GM10248 (cell line): Measurements from ENCODE around the gene CAPSL.

Source experiments
- CTCF ChIA-PET: fragments of 300-600 bp; sonication (Branson Sonifier 250); formaldehyde crosslinking; extraction: SDS; loops from one replicate; lab custom pipeline; 2021; ENCODE audit warnings: antibody characterized with exemption; lab: Yijun Ruan, JAX
- POLR2A ChIA-PET: fragments of 350-650 bp; sonication (Branson Sonifier 250); formaldehyde crosslinking; extraction: SDS; loops from one replicate; lab custom pipeline; 2020; ENCODE audit warnings: antibody characterized with exemption; lab: Yijun Ruan, JAX
- DNase-seq: peaks from one replicate; pipeline ENCODE4 v3.0.0; 2012; ENCODE audit errors: extremely low spot score
- TF ChIP-seq, protein P1 (sequence below): IDR thresholded peaks from 2 replicates; pipeline ENCODE4 v1.5.1; 2012; ENCODE audit warnings: mild to moderate bottlenecking, low read depth; ENCODE audit errors: extremely low read depth, missing control alignments, control extremely low read depth

CAPSL gene

DNA sequence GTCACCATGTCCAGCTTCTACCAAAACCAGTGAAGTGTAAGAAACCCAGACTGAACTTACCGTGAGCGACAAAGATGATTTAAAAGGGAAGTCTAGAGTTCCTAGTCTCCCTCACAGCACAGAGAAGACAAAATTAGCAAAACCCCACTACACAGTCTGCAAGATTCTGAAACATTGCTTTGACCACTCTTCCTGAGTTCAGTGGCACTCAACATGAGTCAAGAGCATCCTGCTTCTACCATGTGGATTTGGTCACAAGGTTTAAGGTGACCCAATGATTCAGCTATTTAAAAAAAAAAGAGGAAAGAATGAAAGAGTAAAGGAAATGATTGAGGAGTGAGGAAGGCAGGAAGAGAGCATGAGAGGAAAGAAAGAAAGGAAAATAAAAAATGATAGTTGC, 62.0 kb downstream of the CAPSL start:
- POLR2A ChIA-PET: no interaction called here
- TF ChIP-seq, protein P1, sequence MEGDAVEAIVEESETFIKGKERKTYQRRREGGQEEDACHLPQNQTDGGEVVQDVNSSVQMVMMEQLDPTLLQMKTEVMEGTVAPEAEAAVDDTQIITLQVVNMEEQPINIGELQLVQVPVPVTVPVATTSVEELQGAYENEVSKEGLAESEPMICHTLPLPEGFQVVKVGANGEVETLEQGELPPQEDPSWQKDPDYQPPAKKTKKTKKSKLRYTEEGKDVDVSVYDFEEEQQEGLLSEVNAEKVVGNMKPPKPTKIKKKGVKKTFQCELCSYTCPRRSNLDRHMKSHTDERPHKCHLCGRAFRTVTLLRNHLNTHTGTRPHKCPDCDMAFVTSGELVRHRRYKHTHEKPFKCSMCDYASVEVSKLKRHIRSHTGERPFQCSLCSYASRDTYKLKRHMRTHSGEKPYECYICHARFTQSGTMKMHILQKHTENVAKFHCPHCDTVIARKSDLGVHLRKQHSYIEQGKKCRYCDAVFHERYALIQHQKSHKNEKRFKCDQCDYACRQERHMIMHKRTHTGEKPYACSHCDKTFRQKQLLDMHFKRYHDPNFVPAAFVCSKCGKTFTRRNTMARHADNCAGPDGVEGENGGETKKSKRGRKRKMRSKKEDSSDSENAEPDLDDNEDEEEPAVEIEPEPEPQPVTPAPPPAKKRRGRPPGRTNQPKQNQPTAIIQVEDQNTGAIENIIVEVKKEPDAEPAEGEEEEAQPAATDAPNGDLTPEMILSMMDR: no peak
- CTCF ChIA-PET: interaction anchor here (1.5 kb wide), 1 partner anchor 36 kb away, joined by 3 read pairs; no protein-coding TSS in a partner anchor

DNA sequence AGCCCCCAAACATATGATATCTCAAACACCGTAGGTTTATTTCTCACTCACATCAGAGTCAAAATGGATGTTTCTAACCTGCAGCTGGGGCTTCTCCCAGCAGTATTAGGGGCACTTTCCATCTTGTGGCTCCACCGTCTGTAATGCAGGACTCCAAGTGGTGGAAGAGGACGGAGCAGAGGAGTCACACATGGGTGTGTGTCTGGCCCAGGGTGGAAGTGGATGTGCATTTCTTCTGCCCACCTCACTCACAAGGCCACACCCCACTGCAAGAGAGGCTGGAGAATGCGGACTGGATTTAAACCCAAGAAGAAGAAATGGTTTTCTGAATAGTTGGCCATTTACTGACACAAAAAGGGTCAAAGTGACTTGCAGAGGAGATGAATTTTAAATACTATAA, 67.8 kb downstream of the CAPSL start:
- DNase-seq: no peak
- ChIA-PET POLR2A (no interaction called here), CTCF (interaction anchor here (1.0 to 1.3 kb wide), 3 partner anchors 9 to 12 kb away, joined by 3 read pairs; no protein-coding TSS in a partner anchor)
- TF ChIP-seq, protein P1: no peak

More for the DNA sequence above, 62.0 kb downstream of the CAPSL start:
- no peak for DNase-seq

DNA sequence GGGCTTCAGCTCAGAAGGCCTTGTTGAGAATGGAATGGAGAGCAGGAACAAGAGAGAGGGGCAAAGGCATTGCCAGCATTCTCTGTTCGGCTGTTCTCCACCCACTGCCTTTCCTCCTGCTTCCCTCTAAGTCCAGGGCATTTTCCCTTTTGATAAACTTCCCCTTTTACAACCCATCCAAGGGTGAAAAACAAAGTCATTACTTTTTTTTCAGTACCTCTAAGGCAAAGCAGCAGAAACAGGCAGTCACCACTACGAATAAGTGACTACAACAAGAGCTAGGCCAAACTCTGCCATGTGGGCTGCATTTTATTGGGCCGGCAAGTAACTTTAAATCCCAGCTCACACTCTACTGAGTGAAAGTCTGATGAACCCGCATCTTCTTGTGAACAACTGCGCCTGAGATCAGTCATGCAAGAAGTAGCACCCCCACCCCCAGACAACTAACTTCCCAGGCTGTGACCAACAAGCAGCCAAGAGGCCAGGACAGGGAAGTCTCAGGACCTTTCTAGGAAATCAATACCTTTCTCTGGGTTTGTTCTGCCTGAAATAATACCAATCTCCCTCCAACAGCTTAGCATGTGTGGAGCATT, 68.6 kb downstream of the CAPSL start:
- DNase-seq: no peak
- POLR2A ChIA-PET: no interaction called here
- TF ChIP-seq, protein P1: no peak
- CTCF ChIA-PET: interaction anchor here (1.3 kb wide), 1 partner anchor 13 kb away, joined by 3 read pairs; no protein-coding TSS in a partner anchor

DNA sequence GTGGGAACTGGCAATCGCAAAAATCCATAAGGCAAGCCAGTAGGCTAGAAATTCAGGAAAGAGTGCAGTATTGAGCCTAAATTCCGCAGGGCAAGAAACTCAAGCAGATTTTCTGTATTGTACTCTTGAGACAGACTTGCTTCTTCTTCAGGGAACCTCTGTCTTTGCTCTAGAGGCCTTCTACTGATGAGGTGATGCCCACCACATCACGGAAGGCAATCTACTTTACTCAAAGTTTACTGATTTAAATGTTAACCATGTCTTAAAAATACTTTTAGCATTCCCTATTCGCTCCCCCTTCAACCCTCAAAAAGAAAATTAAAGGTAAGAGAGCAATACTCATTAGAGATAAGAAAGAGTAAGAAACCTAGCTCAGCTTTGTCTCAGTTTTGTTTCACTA, 70.4 kb downstream of the CAPSL start:
- no peak for DNase-seq
- POLR2A ChIA-PET: no interaction called here
- TF ChIP-seq, protein P1: no peak
- CTCF ChIA-PET: interaction anchor here (1.4 kb wide), 1 partner anchor 40 kb away, joined by 4 read pairs; no protein-coding TSS in a partner anchor

DNA sequence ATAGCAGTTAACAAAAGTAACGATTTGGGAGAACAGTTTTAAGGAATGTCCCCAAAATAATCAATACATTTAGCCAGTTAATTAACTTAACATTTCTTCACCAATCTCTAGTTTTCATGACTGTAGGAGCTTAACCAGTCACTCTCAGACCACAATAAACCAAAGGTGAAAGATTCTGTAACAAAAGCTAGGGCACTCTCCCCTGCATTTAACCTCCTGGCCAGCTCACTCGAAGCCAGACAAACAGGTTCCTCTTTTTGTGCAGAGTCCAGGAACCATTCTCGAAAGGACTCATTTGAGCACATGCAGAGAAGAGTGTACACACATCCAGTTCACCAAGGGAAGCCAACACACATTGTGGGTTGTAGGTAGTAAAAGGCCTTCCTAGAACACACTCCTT, 75.3 kb downstream of the CAPSL start:
- DNase-seq: no peak
- POLR2A ChIA-PET: no interaction called here

DNA sequence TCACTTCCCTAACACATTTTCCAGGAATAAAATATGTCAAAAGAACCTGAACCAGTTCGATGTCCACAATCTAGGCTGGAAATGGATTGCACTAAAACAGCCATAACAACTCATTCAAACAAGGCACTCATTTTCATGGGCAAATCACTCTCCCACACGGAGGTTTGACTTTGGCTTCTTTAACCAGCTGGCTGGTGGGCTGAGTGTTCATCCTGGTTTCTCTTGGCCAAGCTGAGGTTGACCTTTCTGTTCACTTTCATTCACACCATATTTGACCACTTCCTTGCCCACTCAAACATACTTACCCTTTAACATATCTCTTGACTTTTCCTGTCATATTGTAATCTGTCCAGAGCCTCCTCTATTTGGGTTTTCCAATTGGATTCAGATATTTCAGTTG, 76.3 kb downstream of the CAPSL start:
- TF ChIP-seq, protein P1: no peak
- ChIA-PET POLR2A (no interaction called here), CTCF (interaction anchor here (0.9 to 1.5 kb wide), 6 partner anchors 8 to 56 kb away, joined by 3 to 4 read pairs (median 3); no protein-coding TSS in a partner anchor)
- no peak for DNase-seq

More for the DNA sequence above, 75.3 kb downstream of the CAPSL start:
- CTCF ChIA-PET: interaction anchor here (1.0 to 1.6 kb wide), 6 partner anchors 9 to 55 kb away, joined by 3 to 4 read pairs (median 3); no protein-coding TSS in a partner anchor
- TF ChIP-seq, protein P1: no peak
